IPS DF 6.9 (cell line): ENCODE data around the gene NIPBL.

Experiments used
- DNase-seq: peaks from one replicate; pipeline ENCODE4 v3.0.0-alpha.2; 2013; ENCODE audit warnings: low read depth, low spot score
- H3K27ac ChIP-seq: one replicate; pipeline ENCODE4 v1.5.1; 2013; ENCODE audit warnings: low read length, control low read depth
- H3K27me3 ChIP-seq: 2 replicates; pipeline ENCODE4 v1.6.1; 2013; ENCODE audit warnings: mild to moderate bottlenecking, low read length; ENCODE audit not compliant: control insufficient read depth, insufficient read depth
- H3K36me3 ChIP-seq: 2 replicates; pipeline ENCODE4 v1.6.1; 2013; ENCODE audit warnings: low read length; ENCODE audit not compliant: control insufficient read depth, insufficient read depth
- H3K4me1 ChIP-seq: 2 replicates; pipeline ENCODE4 v1.6.1; 2013; ENCODE audit warnings: low read length; ENCODE audit not compliant: control insufficient read depth, insufficient read depth
- H3K4me3 ChIP-seq: 2 replicates; pipeline ENCODE4 v1.5.1; 2013; ENCODE audit warnings: mild to moderate bottlenecking, low read length
- H3K9me3 ChIP-seq: 2 replicates; pipeline ENCODE4 v1.6.1; 2013; ENCODE audit warnings: low read length, inconsistent platforms; ENCODE audit not compliant: control insufficient read depth, insufficient read depth
- WGBS: extraction: QIAGEN DNeasy Blood & Tissue Kit; methylation state at CpG from one replicate; pipeline ENCODE4 v1.1.7; 2013; ENCODE audit warnings: mixed read lengths, missing lambda C conversion rate; ENCODE audit not compliant: insufficient read length, insufficient coverage; 5-methylcytosine and 5-hydroxymethylcytosine counted together

NIPBL gene

GRCh38 chr5:36854402-36855140, 22.0 kb upstream of the NIPBL start:
- Histone ChIP-seq H3K36me3 (no peaks in the 10 kb centered on the region), H3K27me3 (no peaks in the 10 kb centered on the region), H3K27ac (no peak overlapping the region), H3K9me3 (no peaks in the 10 kb centered on the region), H3K4me1 (no peaks in the 10 kb centered on the region), H3K4me3 (no peak overlapping the region)
- WGBS, result no CpG with 5 or more reads among the region's 16 CpGs
- DNase-seq, result no peak

DNA sequence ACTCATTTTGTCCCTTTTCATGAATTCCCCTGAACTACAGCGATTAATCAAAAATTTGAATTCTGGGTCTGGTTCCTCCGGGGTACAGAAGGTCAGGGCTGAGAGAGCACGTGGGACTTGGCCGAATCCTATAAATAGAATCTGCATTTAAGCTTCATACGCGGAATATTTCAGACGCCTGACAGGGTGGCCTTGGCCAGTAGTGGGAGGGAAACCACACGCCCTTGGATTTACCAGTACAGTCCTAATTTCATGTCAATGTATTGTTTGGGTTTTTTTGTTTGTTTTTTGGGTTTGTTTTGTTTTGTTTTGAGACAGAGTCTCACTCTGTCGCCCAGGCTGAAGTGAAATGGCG, 21.5 kb upstream of the NIPBL start:
- Histone ChIP-seq H3K9me3 (no peaks in the 10 kb centered on the region), H3K27ac (no peak overlapping the region), H3K4me1 (no peaks in the 10 kb centered on the region), H3K36me3 (no peaks in the 10 kb centered on the region), H3K4me3 (no peak overlapping the region), H3K27me3 (no peaks in the 10 kb centered on the region)
- no peak for DNase-seq
- WGBS, result no CpG with 5 or more reads among the region's 10 CpGs

DNA sequence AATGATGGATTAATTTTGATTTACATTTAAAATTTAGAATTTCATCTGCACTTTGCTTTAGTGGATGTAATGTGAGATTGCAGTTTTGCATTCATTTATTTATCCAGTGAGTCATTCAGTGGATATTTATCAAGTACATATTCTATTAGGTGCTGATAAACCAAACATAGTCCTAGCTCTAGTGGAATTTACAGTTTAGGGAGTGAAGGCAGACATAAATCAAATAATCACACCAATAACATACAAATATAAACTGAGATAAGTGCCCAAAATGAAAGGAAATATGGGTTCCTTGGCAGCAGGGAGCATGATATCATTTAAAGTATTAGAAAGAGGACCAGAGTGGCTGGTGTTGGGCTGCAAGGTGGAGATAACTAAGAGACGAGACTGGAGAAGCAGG, 14.7 kb upstream of the NIPBL start:
- Histone ChIP-seq H3K4me1 (no peaks in the 10 kb centered on the region), H3K4me3 (no peak overlapping the region), H3K36me3 (no peaks in the 10 kb centered on the region), H3K27me3 (no peaks in the 10 kb centered on the region), H3K9me3 (no peaks in the 10 kb centered on the region), H3K27ac (no peak overlapping the region)
- WGBS, result no CpG with 5 or more reads among the region's 1 CpG
- DNase-seq, result no peak

DNA sequence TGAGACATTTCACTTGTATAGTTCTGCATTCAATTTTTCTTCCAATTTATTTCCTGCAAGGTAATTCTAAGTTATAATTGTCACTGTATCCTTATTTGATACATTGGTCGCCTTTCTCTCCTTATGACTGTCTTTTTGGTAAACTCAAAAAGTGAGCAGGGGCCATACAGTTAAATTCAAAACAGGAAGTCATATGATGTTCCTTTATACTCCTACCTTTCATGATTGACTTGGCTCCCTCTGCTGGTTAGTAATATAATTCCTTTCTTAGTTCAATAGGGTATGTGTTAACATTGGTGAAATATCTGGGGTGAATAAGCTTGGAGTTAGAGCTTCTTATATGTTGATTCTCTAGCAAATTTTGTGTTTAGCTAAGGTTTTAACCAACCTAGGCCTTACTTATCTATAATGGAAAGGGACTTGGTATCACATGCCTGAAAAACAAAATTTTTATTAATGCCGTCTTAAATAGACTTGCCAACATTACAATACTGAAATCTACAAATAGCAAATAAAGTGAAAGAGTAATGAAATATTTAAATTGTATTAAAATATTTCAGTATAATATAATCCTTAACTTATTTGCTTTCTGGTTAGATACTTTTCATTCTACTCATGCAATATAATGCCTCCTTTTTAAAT, 6.0 kb upstream of the NIPBL start:
- H3K27ac ChIP-seq, result no peak overlapping the region
- H3K9me3 ChIP-seq, result no peaks in the 10 kb centered on the region
- H3K36me3 ChIP-seq, result no peaks in the 10 kb centered on the region
- WGBS, result no CpG with 5 or more reads among the region's 2 CpGs
- no peaks in the 10 kb centered on the region for H3K4me1 ChIP-seq
- DNase-seq, result no peak
- H3K27me3 ChIP-seq, result no peaks in the 10 kb centered on the region
- H3K4me3 ChIP-seq, result no peak overlapping the region

- H3K4me3 ChIP-seq, result no peak overlapping the region; the same call in 1 of the 2 replicates
- H3K27me3 ChIP-seq, result no peaks in the 10 kb centered on the region
- DNase-seq, result no peak
- no peaks in the 10 kb centered on the region for H3K36me3 ChIP-seq
- no peak overlapping the region for H3K27ac ChIP-seq
- H3K9me3 ChIP-seq, result no peaks in the 10 kb centered on the region
- no peaks in the 10 kb centered on the region for H3K4me1 ChIP-seq
- no CpG with 5 or more reads among the region's 3 CpGs for WGBS
Measured at GRCh38 chr5:36874465-36874864, 2.1 kb upstream of the NIPBL start.

DNA sequence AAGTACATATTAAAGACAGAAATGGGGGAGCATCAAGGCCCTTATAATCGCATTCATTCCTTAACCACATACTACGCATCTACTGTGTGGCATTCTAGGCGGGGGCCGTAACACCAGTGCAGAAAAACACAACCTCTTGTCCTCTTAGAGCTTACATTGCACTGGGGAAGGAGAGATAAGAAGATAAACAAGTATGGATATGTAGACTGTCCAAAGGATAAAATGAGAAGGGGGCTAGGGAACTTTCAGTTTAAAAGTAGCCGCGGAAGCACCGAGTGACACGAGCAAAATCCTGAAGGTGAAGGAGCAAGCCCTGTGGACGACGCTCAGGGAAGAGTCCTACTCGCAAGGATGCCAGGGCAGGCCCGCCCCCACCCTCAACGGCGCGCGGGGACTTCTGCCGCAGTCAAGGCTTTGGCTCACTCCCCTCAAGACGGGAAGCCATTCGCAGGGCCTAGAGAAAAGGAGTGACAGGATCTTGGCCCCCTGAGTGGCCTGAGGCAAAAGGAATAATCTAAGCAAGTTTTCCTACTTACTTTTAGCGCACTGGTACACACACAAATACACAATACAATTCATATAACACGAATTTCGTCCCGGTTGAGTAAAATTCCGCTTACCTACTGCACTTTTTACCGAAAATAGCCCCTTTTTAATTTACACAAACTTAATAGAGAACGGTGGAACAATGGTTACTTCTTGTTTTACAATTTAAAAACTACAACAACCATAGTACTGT, 1.3 kb upstream of the NIPBL start:
- Histone ChIP-seq H3K27me3 (no peaks in the 10 kb centered on the region), H3K36me3 (no peaks in the 10 kb centered on the region), H3K27ac (no peak overlapping the region), H3K4me1 (no peaks in the 10 kb centered on the region), H3K4me3 (peak overlapping the region; percentile 97; the same call in 1 of the 2 replicates), H3K9me3 (no peaks in the 10 kb centered on the region)
- WGBS, result no CpG with 5 or more reads among the region's 26 CpGs
- DNase-seq, result no peak

- no peaks in the 10 kb centered on the region for H3K27me3 ChIP-seq
- H3K4me1 ChIP-seq, result no peaks in the 10 kb centered on the region
- no peaks in the 10 kb centered on the region for H3K36me3 ChIP-seq
- H3K27ac ChIP-seq, result no peak overlapping the region
- no peaks in the 10 kb centered on the region for H3K9me3 ChIP-seq
- WGBS, result no CpG with 5 or more reads among the region's 47 CpGs
- peak overlapping the region; percentile 97 for H3K4me3 ChIP-seq
- DNase-seq, result no peak
Measured at GRCh38 chr5:36875790-36876298, 725 bp upstream of the NIPBL start.

- no CpG with 5 or more reads among the region's 57 CpGs for WGBS
- H3K27ac ChIP-seq, result no peak overlapping the region
- H3K27me3 ChIP-seq, result no peaks in the 10 kb centered on the region
- peak overlapping the region; percentile 97 for H3K4me3 ChIP-seq
- no peaks in the 10 kb centered on the region for H3K4me1 ChIP-seq
- no peak for DNase-seq
- H3K9me3 ChIP-seq, result no peaks in the 10 kb centered on the region
- H3K36me3 ChIP-seq, result no peaks in the 10 kb centered on the region
Measured at GRCh38 chr5:36876965-36877666, 547 bp downstream of the NIPBL start.

DNA sequence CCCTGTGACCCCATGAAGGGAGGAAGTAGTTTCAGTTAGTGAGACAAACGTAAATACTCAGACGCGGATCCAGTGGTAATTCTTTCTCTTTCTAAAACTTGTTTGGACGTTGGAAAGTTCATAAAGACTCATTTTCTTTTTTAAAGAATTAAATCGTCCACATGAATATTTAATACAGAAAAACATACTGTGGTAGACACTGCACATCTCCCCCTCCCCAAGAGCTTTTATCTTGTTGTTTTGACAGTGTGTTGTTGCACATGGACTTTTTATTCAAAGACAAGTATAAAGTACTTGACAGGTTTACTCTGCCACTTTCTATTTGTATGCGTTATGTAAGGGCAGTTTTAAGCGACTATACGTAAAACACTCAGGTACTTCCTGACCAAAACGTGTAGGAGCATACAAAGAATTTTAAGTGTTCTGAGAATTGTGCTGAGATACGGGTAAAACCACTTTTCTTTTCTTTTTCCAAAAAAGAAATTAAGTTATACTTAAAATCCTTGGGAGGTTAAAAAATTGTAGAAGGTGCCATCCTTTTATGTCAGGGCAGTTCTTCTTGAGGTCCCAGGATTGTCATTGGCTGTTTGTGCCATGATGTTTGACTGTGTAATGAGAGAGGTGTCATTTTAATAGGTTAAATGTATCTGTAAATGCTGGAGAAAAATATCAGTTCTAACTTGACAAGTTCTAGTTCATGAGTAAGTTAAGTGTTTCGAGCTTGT, 1.3 kb downstream of the NIPBL start:
- no peak for DNase-seq
- Histone ChIP-seq H3K27ac (no peak overlapping the region), H3K4me1 (no peaks in the 10 kb centered on the region), H3K27me3 (no peaks in the 10 kb centered on the region), H3K36me3 (no peaks in the 10 kb centered on the region), H3K4me3 (peak overlapping the region; percentile 97; the same call in 1 of the 2 replicates), H3K9me3 (no peaks in the 10 kb centered on the region)
- no CpG with 5 or more reads among the region's 11 CpGs for WGBS
